Spleen (tissue), 7 donors: Measurements from ENCODE around the gene MATN1.

Experiments used
- POLR2A ChIP-seq, 3 donors: fragments of 450-650 bp; IDR thresholded peaks; one replicate each; pipeline ENCODE4 v1.5.1; 2017; ENCODE audit warnings: antibody characterized with exemption in 3 of 3, mild to moderate bottlenecking in 1 of 3
- TF ChIP-seq, protein P1 (sequence below), 11 experiments: fragments of 200-600 bp in 7 of 11; fragments of 450-650 bp in 4 of 11; sonication (generic) in 4 of 11; IDR thresholded peaks in 8 of 11; conservative IDR thresholded peaks in 3 of 11; 1 replicate in 7 of 11; 2 replicates in 4 of 11; pipeline versions ENCODE4 v1.4.0 to v1.8.0; 2016 to 2021; ENCODE audit warnings: antibody characterized with exemption in 11 of 11, inconsistent platforms in 4 of 11, mild to moderate bottlenecking in 1 of 11
- donor health status: DM: no; HTN: no; CAD: no; lungs with moderate emphysema.
- donor health status: DM: no; HTN: no; CAD: no.
- donor health status: DM: no; HTN: no; CAD: no.

GRCh38 chr1:30730346-30731108 lies 7.1 kb upstream of the MATN1 start:
- TF ChIP-seq, protein P1, sequence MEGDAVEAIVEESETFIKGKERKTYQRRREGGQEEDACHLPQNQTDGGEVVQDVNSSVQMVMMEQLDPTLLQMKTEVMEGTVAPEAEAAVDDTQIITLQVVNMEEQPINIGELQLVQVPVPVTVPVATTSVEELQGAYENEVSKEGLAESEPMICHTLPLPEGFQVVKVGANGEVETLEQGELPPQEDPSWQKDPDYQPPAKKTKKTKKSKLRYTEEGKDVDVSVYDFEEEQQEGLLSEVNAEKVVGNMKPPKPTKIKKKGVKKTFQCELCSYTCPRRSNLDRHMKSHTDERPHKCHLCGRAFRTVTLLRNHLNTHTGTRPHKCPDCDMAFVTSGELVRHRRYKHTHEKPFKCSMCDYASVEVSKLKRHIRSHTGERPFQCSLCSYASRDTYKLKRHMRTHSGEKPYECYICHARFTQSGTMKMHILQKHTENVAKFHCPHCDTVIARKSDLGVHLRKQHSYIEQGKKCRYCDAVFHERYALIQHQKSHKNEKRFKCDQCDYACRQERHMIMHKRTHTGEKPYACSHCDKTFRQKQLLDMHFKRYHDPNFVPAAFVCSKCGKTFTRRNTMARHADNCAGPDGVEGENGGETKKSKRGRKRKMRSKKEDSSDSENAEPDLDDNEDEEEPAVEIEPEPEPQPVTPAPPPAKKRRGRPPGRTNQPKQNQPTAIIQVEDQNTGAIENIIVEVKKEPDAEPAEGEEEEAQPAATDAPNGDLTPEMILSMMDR (IDR thresholded peaks at IDR 0.05 in 8 of 11, conservative IDR thresholded peaks at IDR 0.05 in 3 of 11): no peak
- no peak for TF ChIP-seq POLR2A (IDR thresholded peaks at IDR 0.05)
